A549 (cell line): ENCODE measurements around the gene CD164L2. TPM values are rescaled to one million over a fixed set of nuclear protein-coding genes. Genes with fewer than 3 reads are reported as not detected.

Experiments used
- ATAC-seq, 2 experiments: fragments of 200-7000 bp in 1 of 2; fragments of >200 bp in 1 of 2; cut with Nextera tagmentation in 1 of 2; cut with Tn5 transposase in 1 of 2; 3 replicates each; pipeline versions ENCODE4 v1.8.0 to v1.9.1; 2018 to 2020; ENCODE audit warnings: mild to moderate bottlenecking in 1 of 2, moderate library complexity in 1 of 2
- CTCF ChIA-PET: fragments of 300-600 bp; sonication (Branson Sonifier 250); formaldehyde crosslinking; extraction: SDS; loops from one replicate; lab custom pipeline; 2021; ENCODE audit warnings: antibody characterized with exemption, inconsistent platforms; lab: Yijun Ruan, JAX
- POLR2A ChIA-PET: fragments of 350-600 bp; formaldehyde crosslinking; extraction: SDS; loops from one replicate; lab custom pipeline; 2021; ENCODE audit warnings: antibody characterized with exemption, inconsistent platforms; lab: Yijun Ruan, JAX
- DNase-seq, 2 experiments: peaks; one replicate each; pipeline versions ENCODE4 v3.0.0 to v3.0.0-alpha.2; 2011 to 2016; ENCODE audit warnings: low read depth in 1 of 2, low spot score in 1 of 2
- FAIRE-seq: peaks from 2 replicates; lab custom pipeline; 2011; peaks lifted over from hg19 to GRCh38; lab: Jason Lieb, UNC
- H3K27ac ChIP-seq, 2 experiments: fragments of >200 bp; sonication (Bioruptor Twin); formaldehyde crosslinking; 3 replicates each; pipeline ENCODE4 v1.5.1; 2016 to 2017
- H3K4me1 ChIP-seq: fragments of >200 bp; sonication (Bioruptor Twin); formaldehyde crosslinking; 3 replicates; pipeline ENCODE4 v1.6.1; 2016
- H3K4me2 ChIP-seq: fragments of >200 bp; sonication (Bioruptor Twin); formaldehyde crosslinking; 3 replicates; pipeline ENCODE4 v1.6.1; 2016
- H3K4me3 ChIP-seq: fragments of >200 bp; sonication (Bioruptor Twin); formaldehyde crosslinking; 3 replicates; pipeline ENCODE4 v1.5.1; 2016
- H3K9me3 ChIP-seq: fragments of >200 bp; sonication (Bioruptor Twin); formaldehyde crosslinking; 3 replicates; pipeline ENCODE4 v1.6.1; 2016
- CBX8 ChIP-seq: fragments of 200-600 bp; sonication (generic); IDR thresholded peaks from 2 replicates; pipeline ENCODE4 v1.6.1; 2016
- CHD2 ChIP-seq: fragments of 150-350 bp; IDR thresholded peaks from 2 replicates; pipeline ENCODE4 v1.6.1; 2014; ENCODE audit warnings: low read length; ENCODE audit not compliant: partially characterized antibody
- CTCF ChIP-seq: fragments of >200 bp; sonication (Bioruptor Twin); formaldehyde crosslinking; IDR thresholded peaks from 3 replicates; pipeline ENCODE4 v1.5.1; 2016
- E2F6 ChIP-seq: IDR thresholded peaks from 2 replicates; pipeline ENCODE4 v1.6.1; 2012; ENCODE audit warnings: low read depth, borderline replicate concordance
- ELK1 ChIP-seq: fragments of 150-350 bp; IDR thresholded peaks from 2 replicates; pipeline ENCODE4 v1.6.1; 2014; ENCODE audit warnings: low read depth, mild to moderate bottlenecking, low read length
- ESRRA ChIP-seq: fragments of 150-350 bp; IDR thresholded peaks from 2 replicates; pipeline ENCODE4 v1.6.1; 2014; ENCODE audit warnings: mild to moderate bottlenecking, low read length, borderline replicate concordance
- FOSL2 ChIP-seq, 2 experiments: fragments of 450-650 bp in 1 of 2; fragments of >200 bp in 1 of 2; sonication (Bioruptor Twin) in 1 of 2; formaldehyde crosslinking; IDR thresholded peaks; 2 replicates each; pipeline versions ENCODE4 v1.5.0 to v1.6.1; 2016 to 2020; ENCODE audit warnings: mild to moderate bottlenecking in 1 of 2, moderate library complexity in 1 of 2
- GATA3 ChIP-seq: IDR thresholded peaks from 2 replicates; pipeline ENCODE4 v1.6.1; 2012; ENCODE audit warnings: borderline replicate concordance
- HES2 ChIP-seq: fragments of >200 bp; sonication (Bioruptor Twin); formaldehyde crosslinking; IDR thresholded peaks from 2 replicates; pipeline ENCODE4 v1.6.1; 2016
- HOXB13 ChIP-seq: fragments of 250-450 bp; sonication (Bioruptor Pico); IDR thresholded peaks from 2 replicates; pipeline ENCODE4 v1.5.0; 2020; ENCODE audit warnings: low read depth, mild to moderate bottlenecking, moderate library complexity
- MAFK ChIP-seq: fragments of 450-650 bp; IDR thresholded peaks from 2 replicates; pipeline ENCODE4 v1.6.1; 2014; ENCODE audit not compliant: partially characterized antibody
- MAX ChIP-seq: IDR thresholded peaks from 2 replicates; pipeline ENCODE4 v1.6.1; 2012
- NPAS2 ChIP-seq: fragments of 250-450 bp; sonication (Bioruptor Pico); IDR thresholded peaks from 2 replicates; pipeline ENCODE4 v1.8.0; 2022; ENCODE audit warnings: mild to moderate bottlenecking, moderate library complexity, borderline replicate concordance
- PHF8 ChIP-seq: fragments of 200-600 bp; sonication (generic); IDR thresholded peaks from 2 replicates; pipeline ENCODE4 v1.6.1; 2016; ENCODE audit warnings: low read depth, mild to moderate bottlenecking, antibody characterized with exemption, moderate library complexity, borderline replicate concordance
- RAD21 ChIP-seq, 2 experiments: fragments of >200 bp in 1 of 2; sonication (Bioruptor Twin) in 1 of 2; formaldehyde crosslinking in 1 of 2; IDR thresholded peaks in 1 of 2; conservative IDR thresholded peaks in 1 of 2; 2 replicates in 1 of 2; 3 replicates in 1 of 2; pipeline ENCODE4 v1.6.1; 2012 to 2018; ENCODE audit warnings: inconsistent platforms in 1 of 2
- RARB ChIP-seq: fragments of 250-450 bp; sonication (Bioruptor Pico); IDR thresholded peaks from 2 replicates; pipeline ENCODE4 v1.8.0; 2021; ENCODE audit warnings: mild to moderate bottlenecking, moderate library complexity
- RFX5 ChIP-seq: fragments of 450-650 bp; IDR thresholded peaks from 2 replicates; pipeline ENCODE4 v1.7.1; 2014; ENCODE audit warnings: antibody characterized with exemption, mild to moderate bottlenecking, moderate library complexity
- RNF2 ChIP-seq: fragments of 200-600 bp; sonication (generic); IDR thresholded peaks from 2 replicates; pipeline ENCODE4 v1.6.1; 2016; ENCODE audit warnings: low read depth, mild to moderate bottlenecking, antibody characterized with exemption, moderate library complexity, borderline replicate concordance
- SMC3 ChIP-seq: fragments of >200 bp; sonication (Bioruptor Twin); formaldehyde crosslinking; IDR thresholded peaks from 3 replicates; pipeline ENCODE4 v1.6.1; 2018; ENCODE audit warnings: inconsistent platforms
- SREBF2 ChIP-seq: fragments of 450-650 bp; IDR thresholded peaks from 2 replicates; pipeline ENCODE4 v1.6.1; 2014; ENCODE audit warnings: mild to moderate bottlenecking, moderate library complexity
- TP53 ChIP-seq: fragments of 250-450 bp; sonication (Bioruptor Pico); IDR thresholded peaks from 2 replicates; pipeline ENCODE4 v1.5.0; 2021; ENCODE audit warnings: mild to moderate bottlenecking, moderate library complexity
- ZC3H11A ChIP-seq: fragments of 450-650 bp; IDR thresholded peaks from 2 replicates; pipeline ENCODE4 v1.6.1; 2014; ENCODE audit warnings: antibody characterized with exemption, mild to moderate bottlenecking
- ZSCAN20 ChIP-seq: fragments of 250-450 bp; sonication (Bioruptor Pico); IDR thresholded peaks from 2 replicates; pipeline ENCODE4 v1.8.0; 2022; ENCODE audit warnings: mild to moderate bottlenecking, moderate library complexity
- WGBS: methylation state at CpG from one replicate; pipeline ENCODE4 v1.1.6; 2017; ENCODE audit errors: missing lambda C conversion rate; 5-methylcytosine and 5-hydroxymethylcytosine counted together
- polyA plus RNA-seq, 4 experiments: library from polyadenylated mRNA; depleted of rRNA in 3 of 4; stranded (reverse); fragments of >200 nt; fragmentation: RNase III in 1 of 4; extraction: RNeasy Plus Mini Kit Qiagen cat#74134 plus additional on column Dnase treatment in 1 of 4; gene quantifications; 2 replicates in 3 of 4; 3 replicates in 1 of 4; pipeline ENCODE4 v1.2.3, GENCODE V29; 2011 to 2017

The CD164L2 gene
- polyA plus RNA-seq, 2 of the 4 experiments (the other 2 are of a cell fraction), result not detected

GRCh38 chr1:27393641-27394281, 10.6 kb upstream of the CD164L2 start (continued):
- TF ChIP-seq RNF2, result no peak

GRCh38 chr1:27392778-27393635, 9.9 kb upstream of the CD164L2 start:
- 82% methylated on average over 9 of the region's 30 CpGs for WGBS
- ChIA-PET CTCF (interaction anchor here (0.6 to 9.6 kb wide), 5 partner anchors 25 to 348 kb away, joined by 3 to 158 read pairs (median 4); no protein-coding TSS in a partner anchor), POLR2A (interaction anchor here (0.6 to 1.4 kb wide), 3 partner anchors 26 to 92 kb away, joined by 3 read pairs; partner anchors contain the start of gene MAP3K6)
- H3K27ac ChIP-seq, result peak overlapping the region; percentile 74 to 89
- TF ChIP-seq HOXB13 (no peak), TP53 (CRISPR knock-in tag) (no peak), SREBF2 (no peak), MAFK (no peak), SMC3 (no peak), ZSCAN20 (CRISPR knock-in tag) (no peak), GATA3 (no peak), ELK1 (no peak)
- no peaks in the 10 kb centered on the region for H3K9me3 ChIP-seq
- peaks cover 17% of the 10 kb centered on the region for H3K4me1 ChIP-seq
- H3K4me3 ChIP-seq, result peak overlapping the region; percentile 70
- FAIRE-seq (no peak), ATAC-seq (peak; percentile 46 to 49), DNase-seq (peak; percentile 28 to 64)
- H3K4me2 ChIP-seq, result peak overlapping the region; percentile 64

GRCh38 chr1:27392096-27392777, 9.1 kb upstream of the CD164L2 start, which contains the start of gene GPR3:
Gene GPR3, plus strand, starts transcription at chr1:27392622. Its CDS starts 1,177 bp downstream, at chr1:27393799.
- ChIA-PET POLR2A (no interaction called here), CTCF (interaction anchor here (0.6 to 12.0 kb wide), 14 partner anchors 18 to 347 kb away, joined by 3 to 215 read pairs (median 3); partner anchors contain the start of genes MAP3K6 and SYTL1)
- Histone ChIP-seq H3K4me3 (peak within 1 kb of the TSS; percentile 70), H3K4me1 (peaks cover 17% of the 10 kb centered on the region), H3K4me2 (peak within 1 kb of the TSS; percentile 64), H3K9me3 (no peaks in the 10 kb centered on the region), H3K27ac (peak within 1 kb of the TSS; percentile 74 to 89)
- TF ChIP-seq PHF8 (peak; percentile 66; the same call in 1 of the 2 replicates), RARB (CRISPR knock-in tag) (no peak), HES2 (no peak), FOSL2 (IDR thresholded peaks at IDR 0.05) (no peak), FOSL2 (CRISPR knock-in tag; IDR thresholded peaks at IDR 0.05) (peak; percentile 96), NPAS2 (no peak), CTCF (peak; percentile 50), ZC3H11A (no peak), ESRRA (peak; percentile 72), E2F6 (0 out of 2 replicates have a peak, but pooled peaks have one; percentile 43), RFX5 (peak; percentile 80), CHD2 (peak; percentile 18), RAD21 (conservative IDR thresholded peaks at IDR 0.05 in 1 of 2, IDR thresholded peaks at IDR 0.05 in 1 of 2) (peak; percentile 12 to 33; a peak in 2 of 5 replicates), CBX8 (no peak), MAX (peak; percentile 33)
- ATAC-seq (peak; percentile 74 to 85), FAIRE-seq (no peak), DNase-seq (peak; percentile 81 to 88)
- WGBS, result 49% methylated on average over 7 of the region's 69 CpGs
